GM23248 (cell line): ENCODE data around the gene NPC1L1.

Experiments used
- EZH2 ChIP-seq: fragments of 200-600 bp; sonication (generic); IDR thresholded peaks from 2 replicates; pipeline ENCODE4 v1.6.1; 2018; ENCODE audit warnings: antibody characterized with exemption, mild to moderate bottlenecking; ENCODE audit not compliant: insufficient read depth, poor library complexity, severe bottlenecking
- EZH2phosphoT487 ChIP-seq: fragments of 200-600 bp; sonication (generic); IDR thresholded peaks from 2 replicates; pipeline ENCODE4 v1.6.1; 2018; ENCODE audit warnings: antibody characterized with exemption, moderate library complexity, mild to moderate bottlenecking, low read depth; ENCODE audit not compliant: insufficient read depth

DNA sequence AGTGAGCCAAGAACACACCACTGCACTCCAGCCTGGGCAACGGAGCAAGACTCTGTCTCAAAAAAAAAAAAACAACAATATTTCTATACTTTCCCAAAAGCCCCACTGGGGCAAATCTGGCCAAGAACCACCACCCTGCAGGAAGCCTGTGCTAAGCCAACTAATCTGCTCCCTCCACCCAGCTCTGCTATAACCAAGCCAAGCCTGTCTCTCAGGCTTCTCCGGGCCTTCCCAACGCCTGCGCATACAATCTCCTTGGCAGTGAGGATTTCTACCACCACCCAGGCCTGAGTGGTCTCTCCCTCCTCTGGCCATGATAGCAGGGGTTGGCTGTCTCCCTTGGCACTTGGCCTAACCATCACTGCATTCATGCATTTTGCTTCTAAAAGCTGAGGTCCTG lies 18.4 kb upstream of the NPC1L1 start:
- TF ChIP-seq EZH2phosphoT487 (no peak), EZH2 (no peak)
